Memory B cell (primary cell): ENCODE results near the gene RAB3GAP2.
"Not testable (repeated sequence)": the region's sequence is repeated elsewhere in the genome, so short reads cannot be mapped to it uniquely, and the experiment has no call there.

Experiments
- ATAC-seq: fragments of 150-1000 bp; cut with Tn5 transposase; 2 replicates; pipeline ENCODE4 v1.10.0; 2021; ENCODE audit warnings: low read depth, mild to moderate bottlenecking, moderate library complexity
- DNase-seq, 2 donors: peaks; one replicate each; pipeline ENCODE4 v3.0.0; 2022; ENCODE audit warnings: low spot score in 2 of 2
- H3K27ac Mint-ChIP-seq: one replicate; pipeline ENCODE4 v1.8.0; 2022; ENCODE audit warnings: mild to moderate bottlenecking, moderate library complexity, mixed read lengths
- H3K27me3 Mint-ChIP-seq: one replicate; pipeline ENCODE4 v1.8.0; 2022; ENCODE audit warnings: mixed read lengths
- H3K36me3 Mint-ChIP-seq: one replicate; pipeline ENCODE4 v1.8.0; 2022; ENCODE audit warnings: mild to moderate bottlenecking, mixed read lengths
- H3K4me1 Mint-ChIP-seq: one replicate; pipeline ENCODE4 v1.8.0; 2022; ENCODE audit warnings: mixed read lengths
- H3K4me3 Mint-ChIP-seq: one replicate; pipeline ENCODE4 v1.8.0; 2022; ENCODE audit warnings: mild to moderate bottlenecking, moderate library complexity, mixed read lengths
- H3K9me3 Mint-ChIP-seq: one replicate; pipeline ENCODE4 v1.8.0; 2022; ENCODE audit warnings: mixed read lengths

Gene RAB3GAP2

GRCh38 chr1:220220699-220221040 is 51.6 kb downstream of the RAB3GAP2 start:
- Mint-ChIP-seq H3K4me1 (peaks cover 38% of the 10 kb centered on the region), H3K27ac (peak overlapping the region; percentile 99), H3K4me3 (peak overlapping the region; percentile 84)
- peak; percentile 12 for ATAC-seq
- not testable (repeated sequence) for H3K36me3 Mint-ChIP-seq, H3K9me3 Mint-ChIP-seq, H3K27me3 Mint-ChIP-seq
- peak in 1 of 2 donors; percentile 19 for DNase-seq

- Mint-ChIP-seq H3K27ac (peak overlapping the region; percentile 99), H3K4me1 (peaks cover 33% of the 10 kb centered on the region), H3K36me3 (peaks cover 4% of the 10 kb centered on the region), H3K4me3 (peak overlapping the region; percentile 84), H3K27me3 (no peaks in the 10 kb centered on the region), H3K9me3 (no peaks in the 10 kb centered on the region)
- DNase-seq (peak; percentile 56 to 70), ATAC-seq (peak; percentile 78)
Measured at GRCh38 chr1:220219865-220220698, 52.2 kb downstream of the RAB3GAP2 start.

GRCh38 chr1:220219136-220219442 is 53.2 kb downstream of the RAB3GAP2 start:
- H3K27ac Mint-ChIP-seq: peak overlapping the region; percentile 99

GRCh38 chr1:220218397-220219135 is 53.7 kb downstream of the RAB3GAP2 start:
- not testable (repeated sequence) for H3K9me3 Mint-ChIP-seq, H3K36me3 Mint-ChIP-seq, H3K27me3 Mint-ChIP-seq
- H3K27ac Mint-ChIP-seq: peak overlapping the region; percentile 99
- H3K4me1 Mint-ChIP-seq: peaks cover 30% of the 10 kb centered on the region
- ATAC-seq: peak; percentile 28
- peak overlapping the region; percentile 27 for H3K4me3 Mint-ChIP-seq
- DNase-seq: peak; percentile 27 to 58

More at GRCh38 chr1:220219136-220219442, 53.2 kb downstream of the RAB3GAP2 start:
- ATAC-seq (no peak), DNase-seq (no peak)
- no peaks in the 10 kb centered on the region for H3K9me3 Mint-ChIP-seq
- peak overlapping the region; percentile 34 for H3K4me3 Mint-ChIP-seq
- H3K4me1 Mint-ChIP-seq: peaks cover 29% of the 10 kb centered on the region
- H3K27me3 Mint-ChIP-seq: no peaks in the 10 kb centered on the region
- H3K36me3 Mint-ChIP-seq: peaks cover 4% of the 10 kb centered on the region

GRCh38 chr1:220217383-220217988 is 54.8 kb downstream of the RAB3GAP2 start:
- no peak for ATAC-seq
- H3K9me3 Mint-ChIP-seq: no peaks in the 10 kb centered on the region
- H3K4me1 Mint-ChIP-seq: peaks cover 28% of the 10 kb centered on the region
- peak overlapping the region; percentile 99 for H3K27ac Mint-ChIP-seq
- no peak for DNase-seq
- H3K36me3 Mint-ChIP-seq: peaks cover 4% of the 10 kb centered on the region
- no peak overlapping the region for H3K4me3 Mint-ChIP-seq
- no peaks in the 10 kb centered on the region for H3K27me3 Mint-ChIP-seq

GRCh38 chr1:220213382-220213983 is 58.8 kb downstream of the RAB3GAP2 start:
- H3K4me3 Mint-ChIP-seq: no peak overlapping the region
- H3K36me3 Mint-ChIP-seq: peaks cover 21% of the 10 kb centered on the region
- peak overlapping the region; percentile 38 for H3K27ac Mint-ChIP-seq
- peaks cover 14% of the 10 kb centered on the region for H3K4me1 Mint-ChIP-seq
- no peaks in the 10 kb centered on the region for H3K27me3 Mint-ChIP-seq
- ATAC-seq (no peak), DNase-seq (no peak)
- H3K9me3 Mint-ChIP-seq: no peaks in the 10 kb centered on the region

GRCh38 chr1:220207411-220207810 is 64.8 kb downstream of the RAB3GAP2 start:
- DNase-seq (no peak), ATAC-seq (no peak)
- H3K27ac Mint-ChIP-seq: peak overlapping the region; percentile 63
- H3K4me1 Mint-ChIP-seq: peaks cover 3% of the 10 kb centered on the region
- peaks cover 4% of the 10 kb centered on the region for H3K9me3 Mint-ChIP-seq
- no peaks in the 10 kb centered on the region for H3K27me3 Mint-ChIP-seq
- H3K4me3 Mint-ChIP-seq: no peak overlapping the region
- H3K36me3 Mint-ChIP-seq: peaks cover 49% of the 10 kb centered on the region

- not testable (repeated sequence) for DNase-seq, H3K9me3 Mint-ChIP-seq, H3K4me1 Mint-ChIP-seq, ATAC-seq, H3K27me3 Mint-ChIP-seq, H3K27ac Mint-ChIP-seq, H3K4me3 Mint-ChIP-seq
- H3K36me3 Mint-ChIP-seq: peaks cover 38% of the 10 kb centered on the region
Measured at GRCh38 chr1:220204758-220205157, 67.5 kb downstream of the RAB3GAP2 start.

- ATAC-seq (no peak), DNase-seq (no peak)
- Mint-ChIP-seq H3K4me3 (no peak overlapping the region), H3K27me3 (no peaks in the 10 kb centered on the region), H3K9me3 (peaks cover 4% of the 10 kb centered on the region), H3K27ac (no peak overlapping the region), H3K4me1 (peaks cover 3% of the 10 kb centered on the region), H3K36me3 (peaks cover 30% of the 10 kb centered on the region)
Measured at GRCh38 chr1:220203816-220204215, 68.4 kb downstream of the RAB3GAP2 start.

- ATAC-seq: no peak
- Mint-ChIP-seq H3K27me3 (no peaks in the 10 kb centered on the region), H3K4me1 (no peaks in the 10 kb centered on the region), H3K27ac (no peak overlapping the region), H3K4me3 (no peak overlapping the region), H3K9me3 (no peaks in the 10 kb centered on the region), H3K36me3 (peaks cover 5% of the 10 kb centered on the region)
- DNase-seq: no peak
Measured at GRCh38 chr1:220198186-220199005, 73.9 kb downstream of the RAB3GAP2 start.

GRCh38 chr1:220195701-220196100 is 76.6 kb downstream of the RAB3GAP2 start:
- Mint-ChIP-seq H3K9me3 (no peaks in the 10 kb centered on the region), H3K4me3 (no peak overlapping the region), H3K36me3 (peaks cover 9% of the 10 kb centered on the region), H3K27me3 (no peaks in the 10 kb centered on the region), H3K4me1 (no peaks in the 10 kb centered on the region), H3K27ac (no peak overlapping the region)
- ATAC-seq (no peak), DNase-seq (no peak)

GRCh38 chr1:220189750-220190347 is 82.4 kb downstream of the RAB3GAP2 start:
- ATAC-seq (no peak), DNase-seq (no peak)
- no peaks in the 10 kb centered on the region for H3K27me3 Mint-ChIP-seq
- peaks cover 23% of the 10 kb centered on the region for H3K36me3 Mint-ChIP-seq
- no peaks in the 10 kb centered on the region for H3K4me1 Mint-ChIP-seq
- H3K4me3 Mint-ChIP-seq: no peak overlapping the region
- H3K9me3 Mint-ChIP-seq: no peaks in the 10 kb centered on the region
- H3K27ac Mint-ChIP-seq: no peak overlapping the region

GRCh38 chr1:220188538-220188937 is 83.7 kb downstream of the RAB3GAP2 start:
- no peaks in the 10 kb centered on the region for H3K4me1 Mint-ChIP-seq
- H3K27ac Mint-ChIP-seq: no peak overlapping the region
- ATAC-seq (no peak), DNase-seq (no peak)
- no peak overlapping the region for H3K4me3 Mint-ChIP-seq
- no peaks in the 10 kb centered on the region for H3K9me3 Mint-ChIP-seq
- no peaks in the 10 kb centered on the region for H3K27me3 Mint-ChIP-seq
- H3K36me3 Mint-ChIP-seq: peaks cover 21% of the 10 kb centered on the region
